ENCODE results near the gene RBM47. TPM values are rescaled to one million over a fixed set of nuclear protein-coding genes. Genes with fewer than 3 reads are reported as not detected.
"Not testable (repeated sequence)": the region's sequence is repeated elsewhere in the genome, so short reads cannot be mapped to it uniquely, and the experiment has no call there.

Gene RBM47
- total RNA-seq, 2 donors from 2014 or later = 0.22 to 0.48 TPM

DNA sequence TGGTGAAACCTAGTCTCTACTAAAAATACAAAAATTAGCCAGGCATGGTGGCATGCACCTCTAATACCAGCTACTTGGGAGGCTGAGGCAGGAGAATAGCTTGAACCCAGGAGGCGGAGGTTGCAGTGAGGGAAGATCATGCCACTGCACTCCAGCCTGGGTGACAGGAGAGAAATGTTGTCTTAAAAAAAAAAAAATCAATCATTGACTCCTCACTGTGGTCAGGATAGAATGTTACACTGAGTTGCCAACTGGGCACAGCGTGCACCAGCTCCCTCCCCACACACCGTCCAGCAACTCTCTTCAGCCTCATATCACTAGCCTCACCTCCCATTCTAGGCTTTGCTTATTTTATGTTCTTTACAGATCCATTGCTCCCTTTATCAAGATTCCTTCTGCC, 215.0 kb downstream of the RBM47 start:
- no peak overlapping the region for H3K4me3 Mint-ChIP-seq
- ATAC-seq (replicated peaks) = no peak
- no peaks in the 10 kb centered on the region for H3K36me3 Mint-ChIP-seq (ENCODE audit: low read depth)
- H3K9me3 Mint-ChIP-seq = peaks cover 4% of the 10 kb centered on the region
- H3K27me3 Mint-ChIP-seq = peaks cover 5% of the 10 kb centered on the region
- H3K27ac Mint-ChIP-seq = no peak overlapping the region
- H3K4me1 Mint-ChIP-seq = no peaks in the 10 kb centered on the region

DNA sequence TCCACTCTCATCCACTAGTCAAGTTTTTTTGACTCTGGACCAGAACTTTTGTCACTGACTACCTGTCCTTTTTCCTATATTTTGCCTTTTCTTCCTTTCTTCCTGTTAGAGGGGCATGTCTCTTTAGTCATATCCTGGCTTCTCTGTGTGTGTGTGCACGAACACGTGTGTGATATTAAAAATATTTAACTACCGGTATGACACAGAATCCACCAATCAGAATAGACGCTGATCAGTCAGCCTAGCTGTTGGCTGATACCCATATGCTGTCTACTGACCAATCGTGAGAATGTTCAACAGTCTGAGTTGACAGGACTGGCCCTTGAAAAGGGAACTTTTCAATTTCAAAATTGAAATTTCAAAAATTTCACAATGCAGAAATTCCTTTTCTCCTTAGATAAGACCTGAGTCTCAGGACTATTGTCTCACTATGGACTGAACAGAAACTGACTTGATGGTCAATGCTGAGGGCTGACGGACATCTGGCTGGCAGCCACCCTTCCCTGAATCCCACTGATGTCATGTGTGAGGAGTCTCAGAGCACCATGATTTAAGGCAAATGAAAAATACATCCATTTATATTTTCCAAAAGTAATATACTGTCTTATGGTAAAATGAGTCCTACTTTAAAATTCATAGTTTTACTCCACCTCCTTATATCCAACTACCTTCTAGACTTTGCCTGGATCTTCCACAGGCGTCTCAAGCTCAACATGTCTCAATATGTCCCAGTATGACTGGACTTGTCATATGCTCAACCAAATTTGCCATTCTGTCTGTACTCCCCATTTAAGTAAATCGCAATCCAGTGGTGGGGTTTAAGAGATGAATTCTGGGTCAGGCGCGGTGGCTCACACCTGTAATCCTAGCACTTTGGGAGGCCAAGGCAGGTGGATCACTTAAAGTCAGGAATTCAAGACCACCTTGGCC, 216.5 kb downstream of the RBM47 start:
- Mint-ChIP-seq H3K4me3 (no peak overlapping the region), H3K36me3 (ENCODE audit: low read depth) (no peaks in the 10 kb centered on the region), H3K9me3 (peaks cover 3% of the 10 kb centered on the region), H3K4me1 (no peaks in the 10 kb centered on the region), H3K27me3 (peaks cover 5% of the 10 kb centered on the region), H3K27ac (no peak overlapping the region)
- ATAC-seq (replicated peaks) = no peak

DNA sequence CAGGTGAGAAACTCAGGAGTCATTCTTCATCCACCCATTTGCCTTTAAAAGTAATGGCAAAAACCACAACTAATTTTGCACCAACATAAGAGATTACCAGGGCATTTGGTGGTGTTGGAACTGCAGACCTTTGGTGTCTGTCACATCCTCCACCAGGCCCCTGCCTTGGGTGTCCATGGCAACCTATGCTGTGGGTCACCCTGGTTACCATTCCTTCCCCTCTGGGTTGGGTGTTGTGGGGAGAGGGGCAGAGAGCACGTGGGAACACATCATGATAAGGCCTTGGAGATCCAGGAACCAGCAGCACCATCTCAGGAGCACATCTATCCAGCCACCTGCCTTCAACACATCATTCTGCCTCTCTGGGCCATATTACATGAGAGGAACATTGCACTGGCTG, 217.3 kb downstream of the RBM47 start:
- peaks cover 9% of the 10 kb centered on the region for H3K27me3 Mint-ChIP-seq
- H3K4me1 Mint-ChIP-seq = no peaks in the 10 kb centered on the region
- ATAC-seq (replicated peaks) = no peak
- H3K36me3 Mint-ChIP-seq (ENCODE audit: low read depth) = no peaks in the 10 kb centered on the region
- H3K9me3 Mint-ChIP-seq = peaks cover 5% of the 10 kb centered on the region
- H3K4me3 Mint-ChIP-seq = no peak overlapping the region
- no peak overlapping the region for H3K27ac Mint-ChIP-seq

DNA sequence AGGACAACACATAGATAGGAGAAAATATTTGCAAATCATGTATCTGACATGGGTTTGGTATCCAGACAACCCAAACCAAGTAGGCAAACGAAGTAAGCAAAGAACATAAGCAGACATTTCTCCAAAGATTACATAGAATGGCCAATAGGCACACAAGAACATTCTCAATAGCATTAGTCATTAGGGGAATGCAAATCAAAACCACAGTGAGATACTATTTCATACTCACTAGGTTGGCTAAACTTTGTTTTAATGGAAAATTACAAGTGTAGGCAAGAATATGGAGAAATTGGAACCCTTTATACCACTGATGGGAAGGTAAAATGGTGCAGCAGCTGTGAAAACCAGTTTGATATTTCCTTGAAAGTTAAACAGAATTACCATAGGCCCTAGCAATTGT, 219.8 kb downstream of the RBM47 start:
- no peaks in the 10 kb centered on the region for H3K4me1 Mint-ChIP-seq

DNA sequence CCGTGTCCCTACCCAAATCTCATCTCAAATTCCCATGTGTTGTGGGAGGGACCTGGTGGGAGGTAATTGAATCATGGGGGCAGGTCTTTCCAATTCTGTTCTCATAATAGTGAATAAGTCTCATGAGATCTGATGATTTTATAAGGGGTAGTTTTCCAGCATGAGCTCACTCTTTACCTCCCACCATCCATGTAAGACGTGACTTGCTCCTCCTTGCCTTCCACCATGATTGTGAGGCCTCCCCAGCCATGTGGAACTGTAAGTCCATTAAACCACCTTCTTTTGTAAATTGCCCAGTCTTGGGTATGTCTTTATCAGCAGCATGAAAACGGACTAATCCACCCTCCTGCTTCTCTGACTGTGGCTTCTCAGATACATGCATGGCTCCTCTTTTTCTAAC, 222.2 kb downstream of the RBM47 start:
- H3K27ac Mint-ChIP-seq; H3K27me3 Mint-ChIP-seq; H3K36me3 Mint-ChIP-seq (ENCODE audit: low read depth); H3K9me3 Mint-ChIP-seq; H3K4me3 Mint-ChIP-seq; H3K4me1 Mint-ChIP-seq; ATAC-seq (replicated peaks): not testable (repeated sequence)

More for the DNA sequence above, 219.8 kb downstream of the RBM47 start:
- Mint-ChIP-seq H3K4me3 (no peak overlapping the region), H3K27ac (no peak overlapping the region), H3K27me3 (peaks cover 9% of the 10 kb centered on the region), H3K36me3 (ENCODE audit: low read depth) (no peaks in the 10 kb centered on the region), H3K9me3 (peaks cover 5% of the 10 kb centered on the region)
- ATAC-seq (replicated peaks) = peak; percentile 46

DNA sequence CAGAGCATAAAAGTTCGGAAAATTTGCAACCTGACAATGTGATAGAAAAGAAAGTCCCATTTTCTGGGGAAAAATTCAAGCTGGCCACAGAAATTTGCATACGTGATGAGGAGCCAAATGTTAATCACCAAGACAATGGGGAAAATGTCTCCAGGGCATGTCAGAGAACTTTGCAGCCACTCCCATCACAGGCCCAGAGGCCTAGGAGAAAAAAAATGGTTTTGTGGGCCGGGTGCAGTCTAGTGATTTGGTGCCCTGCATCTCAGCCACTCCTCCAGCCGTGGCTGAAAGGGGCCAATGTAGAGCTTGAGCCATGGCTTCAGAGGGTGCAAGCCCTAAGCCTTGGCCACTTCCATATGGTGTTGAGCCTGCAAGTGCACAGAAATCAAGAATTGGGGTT, 223.3 kb downstream of the RBM47 start:
- no peak for ATAC-seq (replicated peaks)
- Mint-ChIP-seq H3K36me3 (ENCODE audit: low read depth) (no peaks in the 10 kb centered on the region), H3K4me1 (no peaks in the 10 kb centered on the region), H3K27me3 (peaks cover 7% of the 10 kb centered on the region), H3K9me3 (peaks cover 5% of the 10 kb centered on the region), H3K4me3 (no peak overlapping the region), H3K27ac (no peak overlapping the region)

DNA sequence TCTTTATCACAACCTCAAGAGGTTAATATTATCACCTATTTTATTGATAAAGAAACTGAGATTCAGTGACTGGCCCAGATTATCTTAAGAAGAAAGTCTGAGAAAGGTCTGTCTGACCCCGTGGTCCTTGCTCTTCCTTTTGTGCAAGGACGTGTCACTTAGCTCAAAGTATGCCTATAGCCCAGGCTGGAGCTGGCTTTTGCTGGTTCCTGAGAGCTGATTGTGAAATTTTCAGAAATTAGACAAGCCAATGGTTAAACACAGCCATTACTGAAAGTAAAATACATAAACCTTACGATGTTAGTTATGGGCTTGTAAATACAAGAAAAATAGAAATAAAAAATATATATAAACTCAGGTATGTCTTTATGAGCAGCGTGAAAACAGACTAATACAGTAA, 224.5 kb downstream of the RBM47 start:
- Mint-ChIP-seq H3K36me3 (ENCODE audit: low read depth) (no peaks in the 10 kb centered on the region), H3K9me3 (peaks cover 5% of the 10 kb centered on the region), H3K4me3 (no peak overlapping the region), H3K27me3 (peaks cover 4% of the 10 kb centered on the region), H3K4me1 (no peaks in the 10 kb centered on the region), H3K27ac (no peak overlapping the region)
- ATAC-seq (replicated peaks) = no peak

DNA sequence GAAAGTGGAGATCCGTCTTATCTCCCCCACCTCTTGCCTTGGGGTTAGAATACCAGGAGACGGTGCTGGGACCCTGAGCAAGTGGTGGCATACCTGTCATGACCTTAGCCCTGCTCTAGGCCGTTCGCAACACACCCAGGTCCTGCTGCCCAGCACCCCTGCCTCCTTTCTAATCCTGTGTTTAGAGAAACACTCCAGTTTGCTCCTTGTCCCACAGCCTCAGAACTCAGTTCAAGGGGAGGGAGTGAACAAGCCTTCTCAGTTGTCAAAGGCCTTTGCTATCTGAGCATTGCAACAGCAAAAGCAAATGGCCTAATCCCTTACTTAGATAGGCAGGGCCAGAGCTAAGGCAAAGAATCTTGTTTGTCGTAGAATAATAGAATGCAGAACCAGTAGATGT, 226.6 kb downstream of the RBM47 start:
- Mint-ChIP-seq H3K27me3 (peaks cover 4% of the 10 kb centered on the region), H3K4me1 (no peaks in the 10 kb centered on the region), H3K27ac (no peak overlapping the region), H3K4me3 (no peak overlapping the region), H3K36me3 (ENCODE audit: low read depth) (no peaks in the 10 kb centered on the region), H3K9me3 (peaks cover 5% of the 10 kb centered on the region)
- no peak for ATAC-seq (replicated peaks)

DNA sequence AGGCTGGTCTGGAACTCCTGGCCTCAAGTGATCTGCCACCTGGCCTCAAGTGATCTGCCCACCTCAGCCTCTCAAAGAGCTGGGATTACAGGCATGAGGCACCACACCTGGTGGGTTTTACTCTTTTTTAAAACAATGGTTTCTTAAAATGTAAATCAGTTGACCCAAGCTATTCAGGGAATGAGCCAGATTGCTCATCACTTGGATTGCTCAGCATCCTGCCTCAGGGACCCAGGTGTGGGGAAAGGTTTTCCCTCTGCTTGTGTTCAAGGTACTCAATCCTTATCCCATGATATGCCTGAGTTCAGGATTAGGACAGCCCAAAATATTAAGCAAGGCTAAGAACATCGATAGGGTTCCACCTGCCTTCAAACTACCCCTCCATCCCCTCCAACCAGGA, 227.1 kb downstream of the RBM47 start:
- H3K4me1 Mint-ChIP-seq = no peaks in the 10 kb centered on the region
- H3K9me3 Mint-ChIP-seq = peaks cover under 1% of the 10 kb centered on the region
- H3K27me3 Mint-ChIP-seq = peaks cover under 1% of the 10 kb centered on the region
- H3K4me3 Mint-ChIP-seq = no peak overlapping the region
- H3K27ac Mint-ChIP-seq = no peak overlapping the region
- ATAC-seq (replicated peaks) = no peak
- no peaks in the 10 kb centered on the region for H3K36me3 Mint-ChIP-seq (ENCODE audit: low read depth)

DNA sequence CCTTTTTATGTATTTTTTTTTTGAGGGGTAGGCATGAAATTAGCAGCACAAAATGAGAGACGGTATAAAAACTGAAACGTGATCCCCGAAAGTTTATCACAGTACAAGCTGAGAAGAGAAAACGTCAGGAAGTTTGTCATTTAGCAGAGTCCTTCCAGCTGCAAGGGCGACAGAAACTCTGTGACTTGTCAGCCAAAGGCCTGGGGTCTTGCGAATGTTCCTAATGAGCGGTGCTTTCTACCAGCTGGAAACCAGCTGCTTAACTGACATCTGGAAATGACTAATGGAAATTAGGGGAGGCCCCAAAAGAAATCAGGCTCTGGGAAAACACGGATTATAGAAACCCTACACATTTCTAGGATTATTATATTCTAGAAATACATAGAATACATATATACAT, 228.0 kb downstream of the RBM47 start:
- H3K27ac Mint-ChIP-seq = no peak overlapping the region
- no peaks in the 10 kb centered on the region for H3K4me1 Mint-ChIP-seq
- H3K9me3 Mint-ChIP-seq = no peaks in the 10 kb centered on the region
- no peak for ATAC-seq (replicated peaks)
- no peak overlapping the region for H3K4me3 Mint-ChIP-seq
- H3K27me3 Mint-ChIP-seq = no peaks in the 10 kb centered on the region
- no peaks in the 10 kb centered on the region for H3K36me3 Mint-ChIP-seq (ENCODE audit: low read depth)

DNA sequence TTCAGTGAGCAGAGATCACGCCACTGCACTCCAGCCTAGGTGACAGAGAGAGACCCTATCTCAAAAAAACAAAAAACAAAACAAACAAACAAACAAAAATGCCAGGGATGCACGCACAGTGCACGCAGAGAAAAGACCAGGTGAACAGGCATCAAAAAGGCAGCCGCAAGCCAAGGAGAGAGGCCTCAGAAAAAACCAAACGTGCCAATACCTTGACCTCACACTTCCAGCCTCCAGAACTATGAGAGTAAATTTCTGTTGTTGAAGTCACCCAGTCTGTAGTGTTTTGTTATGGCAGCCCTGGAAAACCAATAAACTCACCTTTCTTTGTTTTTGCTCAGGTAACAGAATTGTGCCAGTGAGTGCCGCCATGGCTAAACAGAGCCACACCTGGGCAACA, 228.6 kb downstream of the RBM47 start:
- no peaks in the 10 kb centered on the region for H3K36me3 Mint-ChIP-seq (ENCODE audit: low read depth)
- H3K27ac Mint-ChIP-seq = no peak overlapping the region

DNA sequence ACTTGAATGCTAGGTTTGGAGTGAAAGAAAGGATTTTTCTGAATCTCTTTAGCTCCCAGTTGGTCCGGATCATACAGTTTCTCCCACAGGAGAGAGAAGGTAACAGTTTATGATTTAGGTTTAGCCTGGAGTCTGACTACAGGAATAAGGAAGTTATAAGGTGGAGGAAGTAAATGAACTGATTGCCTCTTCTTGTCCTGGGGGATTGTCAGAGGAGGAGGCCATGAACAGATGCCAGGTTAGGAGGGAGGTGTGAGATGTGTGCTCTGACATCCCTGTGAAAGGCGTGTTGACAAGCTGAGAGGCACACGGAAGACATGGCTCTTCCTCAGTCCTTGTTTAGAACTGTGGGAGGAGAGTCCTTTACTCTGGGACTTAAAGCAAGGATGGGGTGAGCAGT, 230.1 kb downstream of the RBM47 start:
- Mint-ChIP-seq H3K4me1 (no peaks in the 10 kb centered on the region), H3K36me3 (ENCODE audit: low read depth) (no peaks in the 10 kb centered on the region), H3K4me3 (no peak overlapping the region), H3K27me3 (no peaks in the 10 kb centered on the region), H3K27ac (no peak overlapping the region), H3K9me3 (no peaks in the 10 kb centered on the region)
- no peak for ATAC-seq (replicated peaks)

More for the DNA sequence above, 228.6 kb downstream of the RBM47 start:
- no peaks in the 10 kb centered on the region for H3K4me1 Mint-ChIP-seq
- H3K9me3 Mint-ChIP-seq = no peaks in the 10 kb centered on the region
- no peak overlapping the region for H3K4me3 Mint-ChIP-seq
- no peaks in the 10 kb centered on the region for H3K27me3 Mint-ChIP-seq
- ATAC-seq (replicated peaks) = no peak

DNA sequence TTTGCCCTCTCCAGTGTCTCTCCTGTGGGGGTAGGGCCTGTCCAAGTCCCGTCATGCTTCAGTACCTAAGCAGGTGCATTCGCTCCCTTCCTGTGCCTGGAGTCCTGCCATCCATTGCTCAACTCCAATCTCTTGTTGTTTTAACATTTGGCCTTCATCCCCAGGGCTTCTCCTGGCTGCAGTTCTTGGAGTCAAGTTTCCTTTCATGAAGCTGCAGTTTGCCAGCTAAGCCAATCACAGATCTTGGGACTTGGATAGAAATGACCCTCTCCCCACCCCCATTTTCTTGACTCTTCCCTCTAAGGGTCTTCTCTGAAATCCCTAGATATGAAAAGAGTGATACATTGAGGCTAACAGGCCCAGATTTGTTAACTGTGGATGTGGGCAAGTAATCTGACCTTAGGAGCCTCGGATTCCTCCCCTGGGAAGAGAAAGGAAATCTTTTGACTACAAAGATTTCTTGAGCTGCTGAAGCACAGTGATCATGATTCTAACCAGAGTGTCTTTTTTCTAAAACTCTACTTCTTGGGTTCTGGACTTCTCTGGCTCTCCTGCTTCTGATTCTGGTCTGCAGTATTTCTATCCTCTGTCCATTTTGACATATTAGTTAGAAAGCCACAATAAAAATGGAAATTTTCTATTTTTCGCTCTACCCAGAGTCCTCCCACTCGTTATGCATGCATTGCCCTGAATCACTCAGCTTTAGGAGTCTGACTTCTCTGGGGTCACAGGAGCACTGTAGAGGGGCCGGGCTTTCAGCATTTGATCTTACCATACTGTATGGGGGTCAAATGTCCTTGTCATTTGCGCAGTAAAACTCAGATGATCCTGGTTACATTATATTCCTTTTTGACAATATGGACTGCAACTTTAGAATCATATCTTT, 233.5 kb downstream of the RBM47 start:
- Mint-ChIP-seq H3K9me3 (no peaks in the 10 kb centered on the region), H3K4me1 (no peaks in the 10 kb centered on the region), H3K27me3 (no peaks in the 10 kb centered on the region), H3K4me3 (no peak overlapping the region), H3K27ac (no peak overlapping the region), H3K36me3 (ENCODE audit: low read depth) (no peaks in the 10 kb centered on the region)
- ATAC-seq (replicated peaks) = no peak

DNA sequence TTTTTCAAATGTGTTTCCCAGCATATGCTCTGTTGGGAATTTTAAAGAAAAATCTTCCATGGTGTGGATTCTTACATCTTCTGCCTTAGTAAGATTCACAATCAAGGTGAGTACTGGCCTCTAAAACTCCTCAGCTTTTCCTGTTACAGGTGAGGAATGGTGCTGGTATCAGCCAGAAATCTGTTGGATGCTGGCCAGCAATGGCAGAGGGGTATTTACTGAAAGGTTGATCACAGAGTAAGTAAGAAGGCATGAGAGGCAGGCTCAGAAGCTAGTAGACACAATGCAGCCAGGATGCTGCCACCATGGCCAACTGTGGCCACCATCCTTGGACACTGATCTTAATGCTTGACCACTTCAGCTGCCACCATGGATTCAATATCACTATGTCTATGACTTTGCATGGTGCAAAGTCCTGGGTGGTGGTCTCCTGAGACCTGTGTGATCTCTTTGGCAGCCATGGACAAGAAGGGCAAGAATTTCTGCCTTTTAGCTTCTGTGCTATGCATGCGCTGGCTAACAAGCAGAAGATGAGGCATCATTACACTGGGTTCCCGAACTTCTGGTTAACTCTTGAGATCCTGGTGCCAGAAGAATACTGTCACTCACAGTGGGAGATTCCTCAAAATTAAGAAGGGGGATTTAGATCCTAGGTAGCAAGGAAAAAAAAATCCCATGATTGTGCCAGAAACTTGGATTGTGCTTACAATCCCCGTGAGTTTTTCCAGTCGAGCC, 234.3 kb downstream of the RBM47 start:
- Mint-ChIP-seq H3K9me3 (no peaks in the 10 kb centered on the region), H3K4me1 (no peaks in the 10 kb centered on the region)

More for the DNA sequence above, 234.3 kb downstream of the RBM47 start:
- H3K4me3 Mint-ChIP-seq = no peak overlapping the region
- H3K27ac Mint-ChIP-seq = no peak overlapping the region
- no peak for ATAC-seq (replicated peaks)
- no peaks in the 10 kb centered on the region for H3K36me3 Mint-ChIP-seq (ENCODE audit: low read depth)
- no peaks in the 10 kb centered on the region for H3K27me3 Mint-ChIP-seq

All from activated T-helper 17 cell treated with anti-CD3 and anti-CD28 coated beads, Interleukin-2, amount 50 U/mL, for 72 hours (primary cell).